RWPE2 (cell line): Measurements from ENCODE around the gene VIPAS39.

Experiments used
- ATAC-seq: fragments of 200-7000 bp; cut with Tn5 transposase; 3 replicates; pipeline ENCODE4 v1.9.1; 2021; ENCODE audit warnings: low read depth
- DNase-seq: peaks from one replicate; pipeline ENCODE4 v3.0.0-alpha.2; 2020; ENCODE audit warnings: low spot score
- H3K27ac ChIP-seq: fragments of 450-650 bp; 2 replicates; pipeline ENCODE4 v1.5.1; 2017; ENCODE audit warnings: mild to moderate bottlenecking; ENCODE audit not compliant: poor library complexity, severe bottlenecking
- H3K27me3 ChIP-seq: fragments of 250-450 bp; sonication (Bioruptor Pico); 2 replicates; pipeline ENCODE4 v1.5.1; 2021; ENCODE audit warnings: mild to moderate bottlenecking, moderate library complexity; ENCODE audit not compliant: insufficient read depth, poor library complexity, severe bottlenecking
- H3K36me3 ChIP-seq: fragments of 250-450 bp; sonication (Bioruptor Pico); 2 replicates; pipeline ENCODE4 v1.5.1; 2020; ENCODE audit warnings: low read depth, mild to moderate bottlenecking, moderate library complexity
- H3K4me1 ChIP-seq: fragments of 250-450 bp; sonication (Bioruptor Pico); 2 replicates; pipeline ENCODE4 v1.5.1; 2021; ENCODE audit warnings: mild to moderate bottlenecking, moderate library complexity; ENCODE audit not compliant: insufficient read depth, poor library complexity, severe bottlenecking
- H3K4me3 ChIP-seq: fragments of 250-450 bp; sonication (Bioruptor Pico); 2 replicates; pipeline ENCODE4 v1.5.1; 2021; ENCODE audit warnings: mild to moderate bottlenecking, moderate library complexity; ENCODE audit not compliant: severe bottlenecking
- H3K9me3 ChIP-seq: fragments of 250-450 bp; sonication (Bioruptor Pico); 2 replicates; pipeline ENCODE4 v1.5.1; 2021; ENCODE audit warnings: mild to moderate bottlenecking, moderate library complexity; ENCODE audit not compliant: severe bottlenecking
- TF ChIP-seq, protein P1 (sequence below): fragments of 450-650 bp; IDR thresholded peaks from one replicate; pipeline ENCODE4 v1.5.1; 2017; ENCODE audit warnings: mild to moderate bottlenecking, moderate library complexity; ENCODE audit not compliant: poor library complexity, severe bottlenecking

VIPAS39 gene

DNA sequence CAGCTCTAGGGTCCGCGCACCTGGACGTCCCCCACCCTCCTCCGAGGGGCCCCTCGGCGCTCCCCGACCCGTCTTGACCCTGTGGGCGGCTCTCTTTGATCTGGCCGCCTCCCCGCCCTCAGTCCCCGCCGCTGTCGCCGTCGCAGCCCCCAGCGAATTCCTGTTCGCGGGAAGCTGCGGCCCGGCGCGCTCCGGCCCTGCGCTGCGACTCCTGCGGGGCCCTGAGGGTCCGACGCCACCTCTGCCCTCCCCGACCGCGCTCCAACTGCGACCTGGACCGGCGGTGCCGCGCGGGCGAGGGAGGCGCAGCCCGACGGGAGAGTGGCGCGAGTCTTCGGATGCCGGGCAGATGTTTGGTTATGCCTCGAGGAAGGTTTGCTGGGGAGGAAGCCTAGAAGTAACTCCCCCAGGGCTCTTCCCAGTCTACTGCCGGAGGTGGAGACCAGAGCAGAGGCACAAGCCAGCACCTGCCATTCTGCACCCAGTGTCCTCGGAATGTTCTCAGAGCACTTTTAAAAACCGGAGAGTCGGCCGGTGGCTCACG is 41.7 kb upstream of the VIPAS39 start:
- Histone ChIP-seq H3K27ac (no peak overlapping the region), H3K4me3 (peak overlapping the region; percentile 33), H3K9me3 (no peaks in the 10 kb centered on the region), H3K4me1 (no peaks in the 10 kb centered on the region), H3K27me3 (peaks cover 25% of the 10 kb centered on the region), H3K36me3 (peaks cover 3% of the 10 kb centered on the region; the same call in 1 of the 2 replicates)
- ATAC-seq (peak; percentile 39), DNase-seq (no peak)
- TF ChIP-seq, protein P1, sequence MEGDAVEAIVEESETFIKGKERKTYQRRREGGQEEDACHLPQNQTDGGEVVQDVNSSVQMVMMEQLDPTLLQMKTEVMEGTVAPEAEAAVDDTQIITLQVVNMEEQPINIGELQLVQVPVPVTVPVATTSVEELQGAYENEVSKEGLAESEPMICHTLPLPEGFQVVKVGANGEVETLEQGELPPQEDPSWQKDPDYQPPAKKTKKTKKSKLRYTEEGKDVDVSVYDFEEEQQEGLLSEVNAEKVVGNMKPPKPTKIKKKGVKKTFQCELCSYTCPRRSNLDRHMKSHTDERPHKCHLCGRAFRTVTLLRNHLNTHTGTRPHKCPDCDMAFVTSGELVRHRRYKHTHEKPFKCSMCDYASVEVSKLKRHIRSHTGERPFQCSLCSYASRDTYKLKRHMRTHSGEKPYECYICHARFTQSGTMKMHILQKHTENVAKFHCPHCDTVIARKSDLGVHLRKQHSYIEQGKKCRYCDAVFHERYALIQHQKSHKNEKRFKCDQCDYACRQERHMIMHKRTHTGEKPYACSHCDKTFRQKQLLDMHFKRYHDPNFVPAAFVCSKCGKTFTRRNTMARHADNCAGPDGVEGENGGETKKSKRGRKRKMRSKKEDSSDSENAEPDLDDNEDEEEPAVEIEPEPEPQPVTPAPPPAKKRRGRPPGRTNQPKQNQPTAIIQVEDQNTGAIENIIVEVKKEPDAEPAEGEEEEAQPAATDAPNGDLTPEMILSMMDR, result no peak

GRCh38 chr14:77498120-77498979 is 40.9 kb upstream of the VIPAS39 start, which contains the start of gene ISM2:
TSS of gene ISM2 (minus strand) at chr14:77498816. CDS start at chr14:77498793, 23 bp downstream.
- H3K27me3 ChIP-seq, result peaks cover 25% of the 10 kb centered on the region
- TF ChIP-seq, protein P1, result no peak
- peak; percentile 70 for DNase-seq
- no peaks in the 10 kb centered on the region for H3K9me3 ChIP-seq
- H3K4me3 ChIP-seq, result peak within 1 kb of the TSS; percentile 33
- no peak within 1 kb of the TSS for H3K27ac ChIP-seq
- no peaks in the 10 kb centered on the region for H3K4me1 ChIP-seq
- H3K36me3 ChIP-seq, result peaks cover 3% of the 10 kb centered on the region; the same call in 1 of the 2 replicates
- peak; percentile 87 for ATAC-seq

GRCh38 chr14:77495334-77495733 is 37.9 kb upstream of the VIPAS39 start:
- TF ChIP-seq, protein P1, result no peak
- H3K4me3 ChIP-seq, result no peak overlapping the region
- DNase-seq (no peak), ATAC-seq (no peak)
- no peak overlapping the region for H3K27ac ChIP-seq
- H3K36me3 ChIP-seq, result no peaks in the 10 kb centered on the region
- no peaks in the 10 kb centered on the region for H3K9me3 ChIP-seq
- peaks cover 23% of the 10 kb centered on the region for H3K27me3 ChIP-seq
- no peaks in the 10 kb centered on the region for H3K4me1 ChIP-seq

GRCh38 chr14:77491056-77491455 is 33.7 kb upstream of the VIPAS39 start:
- Histone ChIP-seq H3K27me3 (no peaks in the 10 kb centered on the region), H3K36me3 (no peaks in the 10 kb centered on the region), H3K27ac (no peak overlapping the region), H3K4me1 (no peaks in the 10 kb centered on the region), H3K9me3 (no peaks in the 10 kb centered on the region), H3K4me3 (no peak overlapping the region)
- DNase-seq, result peak; percentile 42
- ATAC-seq, result no peak
- TF ChIP-seq, protein P1, result no peak
